Activated naive CD4-positive, alpha-beta T cell treated with anti-CD3 and anti-CD28 coated beads for 36 hours (primary cell): ENCODE data around the gene PAX7. TPM values are rescaled to one million over a fixed set of nuclear protein-coding genes. Genes with fewer than 3 reads are reported as not detected.

Source experiments
- CTCF ChIA-PET: fragments of 350-600 bp; sonication (Branson Sonifier 250); formaldehyde crosslinking; loops from one replicate; lab custom pipeline; 2021; ENCODE audit warnings: antibody characterized with exemption; lab: Charles Lee
- DNase-seq: peaks from one replicate; pipeline ENCODE4 v3.0.0-alpha.2; 2020
- H3K27ac Mint-ChIP-seq: one replicate; pipeline ENCODE4 v1.8.0; 2021; ENCODE audit warnings: mild to moderate bottlenecking, mixed read lengths
- H3K27me3 Mint-ChIP-seq: one replicate; pipeline ENCODE4 v1.8.0; 2021; ENCODE audit warnings: low read depth, mixed read lengths
- H3K36me3 Mint-ChIP-seq: one replicate; pipeline ENCODE4 v1.8.0; 2021; ENCODE audit warnings: low read depth, mixed read lengths
- H3K4me1 Mint-ChIP-seq: one replicate; pipeline ENCODE4 v1.8.0; 2021; ENCODE audit warnings: low read depth, mixed read lengths
- H3K4me3 Mint-ChIP-seq: one replicate; pipeline ENCODE4 v1.8.0; 2021; ENCODE audit warnings: mild to moderate bottlenecking, moderate library complexity, mixed read lengths
- H3K9me3 Mint-ChIP-seq: one replicate; pipeline ENCODE4 v1.8.0; 2021; ENCODE audit warnings: mixed read lengths
- intact Hi-C: fragments of 100-400 bp; cut with micrococcal nuclease; formaldehyde crosslinking; loops from one replicate; pipeline ENCODE4 v1.15.1; 2023
- total RNA-seq, 2 experiments: library from RNA; stranded (reverse); gene quantifications; one replicate each; pipeline ENCODE4 v1.2.3, GENCODE V29; 2021

PAX7 gene
- total RNA-seq, 2 experiments from 2014 or later: not detected

DNA sequence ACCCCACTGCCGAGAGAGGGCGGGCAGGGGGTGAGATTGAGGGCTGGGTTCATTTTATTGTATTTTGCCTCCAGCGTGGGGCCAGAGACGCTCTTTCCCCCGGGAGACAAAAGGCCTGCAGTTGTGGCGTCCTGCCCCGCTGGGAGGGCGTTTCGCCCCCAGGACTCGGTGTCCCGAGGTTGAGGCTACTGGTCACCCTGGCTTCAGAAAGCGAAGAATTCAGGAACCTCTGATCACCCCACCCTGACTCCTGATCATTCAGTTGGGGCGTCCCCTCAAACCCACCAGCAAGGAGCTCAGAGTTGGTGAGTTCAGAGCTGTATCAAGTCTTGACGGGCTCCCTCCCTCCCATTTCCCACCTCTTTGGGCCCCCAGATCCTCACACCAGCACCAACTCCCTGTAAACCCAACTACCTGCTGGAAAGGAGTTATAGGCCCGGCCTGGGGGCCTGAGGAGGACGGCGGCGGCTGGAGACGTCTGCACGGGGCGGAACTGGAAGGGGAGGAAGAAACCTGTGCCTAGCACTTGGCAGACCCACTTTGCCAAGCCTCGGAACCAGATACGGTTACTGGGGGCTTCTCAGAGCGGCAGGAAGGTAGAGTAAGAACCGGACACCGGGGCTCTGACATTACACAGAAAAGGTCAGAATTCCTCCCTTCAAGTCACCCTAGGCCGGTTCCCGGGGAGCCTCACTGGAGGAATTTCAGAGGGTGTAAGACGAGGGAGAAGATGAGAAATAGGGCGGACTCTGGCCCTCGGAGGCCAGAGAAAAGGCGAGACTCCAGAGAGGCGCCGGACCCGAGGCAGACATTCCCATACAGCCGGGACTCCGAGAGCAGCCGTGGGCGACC lies 761 bp upstream of the PAX7 start:
- CTCF ChIA-PET: no interaction called here
- H3K36me3 Mint-ChIP-seq: no peaks in the 10 kb centered on the region
- peaks cover 25% of the 10 kb centered on the region for H3K4me1 Mint-ChIP-seq
- intact Hi-C loops: no loop called here
- no peak overlapping the region for H3K4me3 Mint-ChIP-seq
- H3K27me3 Mint-ChIP-seq: peaks cover 68% of the 10 kb centered on the region
- no peaks in the 10 kb centered on the region for H3K9me3 Mint-ChIP-seq
- H3K27ac Mint-ChIP-seq: no peak overlapping the region
- no peak for DNase-seq

DNA sequence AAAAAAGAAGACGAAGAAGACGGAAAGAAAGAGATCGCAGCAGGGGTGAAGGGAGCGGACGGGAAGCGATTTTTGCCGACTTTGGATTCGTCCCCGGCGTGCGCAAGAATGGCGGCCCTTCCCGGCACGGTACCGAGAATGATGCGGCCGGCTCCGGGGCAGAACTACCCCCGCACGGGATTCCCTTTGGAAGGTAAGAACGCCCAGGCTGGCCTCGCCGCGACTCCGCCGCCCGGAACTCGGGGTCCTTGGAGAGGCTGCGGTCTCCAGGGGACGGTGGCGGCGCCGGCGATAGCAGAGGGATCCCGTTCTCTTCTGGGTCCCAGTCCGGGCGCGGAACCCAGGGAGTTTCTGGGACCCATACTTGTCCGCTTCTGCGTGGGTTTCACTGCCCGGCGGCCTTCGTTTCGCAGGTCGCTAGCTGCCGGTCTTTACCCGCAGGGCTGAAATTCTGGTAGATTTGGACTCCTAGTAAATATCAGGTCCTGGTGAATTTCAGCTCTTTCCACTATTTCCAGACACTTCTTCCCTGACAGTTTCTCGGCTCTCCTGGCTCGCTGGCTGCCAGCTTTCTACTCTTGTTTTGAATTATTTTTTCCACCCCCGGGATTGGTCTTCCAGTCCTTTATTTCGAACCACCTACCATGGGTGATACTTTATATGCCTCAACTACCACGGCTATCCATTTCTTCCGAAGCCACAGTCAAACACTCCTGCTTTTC lies 1.0 kb downstream of the PAX7 start:
- H3K4me3 Mint-ChIP-seq: no peak overlapping the region
- H3K27ac Mint-ChIP-seq: no peak overlapping the region
- peaks cover 75% of the 10 kb centered on the region for H3K27me3 Mint-ChIP-seq
- intact Hi-C loops: loop anchor here (1.0 kb wide), 1 partner anchor 11 kb away; no protein-coding TSS in a partner anchor
- H3K4me1 Mint-ChIP-seq: peaks cover 35% of the 10 kb centered on the region
- no peaks in the 10 kb centered on the region for H3K9me3 Mint-ChIP-seq
- CTCF ChIA-PET: interaction anchor here (0.6 kb wide), 1 partner anchor 242 kb away, joined by 3 read pairs; no protein-coding TSS in a partner anchor
- H3K36me3 Mint-ChIP-seq: no peaks in the 10 kb centered on the region
- no peak for DNase-seq

DNA sequence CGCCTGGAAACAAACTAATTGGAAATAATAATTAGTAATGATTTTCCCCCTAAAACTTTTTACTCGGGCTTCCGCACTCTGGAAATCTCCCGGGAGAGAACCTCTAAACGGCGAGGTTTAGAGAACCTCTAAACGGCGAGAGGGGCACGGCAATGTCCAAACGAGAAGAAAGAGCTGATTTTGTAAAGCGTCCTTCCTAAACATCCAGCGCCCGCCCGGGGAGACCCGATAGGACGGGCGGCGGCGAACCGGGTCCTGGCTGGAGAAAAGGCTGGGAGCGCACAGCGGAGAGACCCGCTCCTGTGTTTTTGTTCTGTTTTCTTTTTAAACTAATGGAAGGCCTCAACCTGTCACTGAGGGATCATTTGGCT lies 1.6 kb downstream of the PAX7 start:
- Mint-ChIP-seq H3K27me3 (peaks cover 80% of the 10 kb centered on the region), H3K4me1 (peaks cover 40% of the 10 kb centered on the region), H3K9me3 (no peaks in the 10 kb centered on the region), H3K36me3 (no peaks in the 10 kb centered on the region), H3K4me3 (no peak overlapping the region), H3K27ac (no peak overlapping the region)
- CTCF ChIA-PET: no interaction called here
- intact Hi-C loops: no loop called here
- DNase-seq: no peak

DNA sequence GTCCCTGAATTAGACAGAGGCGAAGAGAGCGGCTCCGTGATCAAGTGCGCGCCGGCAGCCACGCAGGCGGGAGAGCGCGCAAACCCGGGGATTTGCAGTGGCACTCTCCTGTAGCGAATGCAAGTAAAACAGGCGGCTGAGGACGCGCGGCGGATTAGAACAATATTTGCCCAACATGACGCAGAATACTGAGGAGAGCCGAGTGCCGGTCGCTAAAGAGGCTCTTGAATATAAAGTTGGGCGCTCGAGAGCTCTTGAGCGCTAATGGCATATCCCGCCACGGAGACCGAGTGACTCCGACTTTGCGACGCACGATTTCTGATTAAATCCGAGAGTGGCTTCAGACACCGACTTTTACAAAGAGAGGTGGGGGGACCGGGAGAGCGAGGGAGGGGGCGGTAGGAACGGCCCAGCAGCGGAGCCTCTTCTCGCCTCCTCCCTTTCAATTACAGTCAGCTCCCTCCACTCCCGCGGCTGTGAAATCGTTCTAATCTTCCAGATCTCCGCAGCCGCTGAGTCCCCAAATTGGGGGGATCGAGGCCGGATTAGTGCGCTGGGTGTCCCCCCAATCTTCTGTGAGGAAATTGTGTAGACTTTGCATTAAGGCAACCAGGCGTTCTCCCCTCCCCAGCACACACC lies 2.3 kb downstream of the PAX7 start:
- intact Hi-C loops: no loop called here
- H3K4me3 Mint-ChIP-seq: no peak overlapping the region
- no peaks in the 10 kb centered on the region for H3K9me3 Mint-ChIP-seq
- peaks cover 43% of the 10 kb centered on the region for H3K4me1 Mint-ChIP-seq
- DNase-seq: no peak
- peaks cover 80% of the 10 kb centered on the region for H3K27me3 Mint-ChIP-seq
- H3K36me3 Mint-ChIP-seq: no peaks in the 10 kb centered on the region
- H3K27ac Mint-ChIP-seq: no peak overlapping the region
- CTCF ChIA-PET: interaction anchor here (0.7 kb wide), 1 partner anchor 22 kb away, joined by 3 read pairs; no protein-coding TSS in a partner anchor

GRCh38 chr1:18633422-18634155 lies 2.9 kb downstream of the PAX7 start:
- Mint-ChIP-seq H3K9me3 (no peaks in the 10 kb centered on the region), H3K4me3 (no peak overlapping the region), H3K4me1 (peaks cover 43% of the 10 kb centered on the region), H3K27me3 (peaks cover 83% of the 10 kb centered on the region), H3K27ac (no peak overlapping the region), H3K36me3 (no peaks in the 10 kb centered on the region)
- CTCF ChIA-PET: interaction anchor here (0.7 kb wide), 1 partner anchor 22 kb away, joined by 3 read pairs; no protein-coding TSS in a partner anchor
- DNase-seq: no peak
- intact Hi-C loops: no loop called here

DNA sequence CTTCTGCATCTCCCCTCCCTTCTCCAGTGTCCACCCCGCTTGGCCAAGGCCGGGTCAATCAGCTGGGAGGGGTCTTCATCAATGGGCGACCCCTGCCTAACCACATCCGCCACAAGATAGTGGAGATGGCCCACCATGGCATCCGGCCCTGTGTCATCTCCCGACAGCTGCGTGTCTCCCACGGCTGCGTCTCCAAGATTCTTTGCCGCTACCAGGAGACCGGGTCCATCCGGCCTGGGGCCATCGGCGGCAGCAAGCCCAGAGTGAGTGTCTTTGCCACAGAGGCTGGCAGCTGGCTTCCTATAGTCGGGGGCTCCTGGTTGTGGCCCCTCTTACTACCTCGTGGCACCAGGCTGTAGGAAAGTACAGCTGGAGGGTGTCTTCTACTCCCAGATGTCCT lies 3.6 kb downstream of the PAX7 start:
- no peak for DNase-seq
- CTCF ChIA-PET: no interaction called here
- Mint-ChIP-seq H3K4me3 (no peak overlapping the region), H3K36me3 (no peaks in the 10 kb centered on the region), H3K4me1 (peaks cover 43% of the 10 kb centered on the region), H3K9me3 (no peaks in the 10 kb centered on the region), H3K27ac (no peak overlapping the region), H3K27me3 (peaks cover 84% of the 10 kb centered on the region)
- intact Hi-C loops: no loop called here

DNA sequence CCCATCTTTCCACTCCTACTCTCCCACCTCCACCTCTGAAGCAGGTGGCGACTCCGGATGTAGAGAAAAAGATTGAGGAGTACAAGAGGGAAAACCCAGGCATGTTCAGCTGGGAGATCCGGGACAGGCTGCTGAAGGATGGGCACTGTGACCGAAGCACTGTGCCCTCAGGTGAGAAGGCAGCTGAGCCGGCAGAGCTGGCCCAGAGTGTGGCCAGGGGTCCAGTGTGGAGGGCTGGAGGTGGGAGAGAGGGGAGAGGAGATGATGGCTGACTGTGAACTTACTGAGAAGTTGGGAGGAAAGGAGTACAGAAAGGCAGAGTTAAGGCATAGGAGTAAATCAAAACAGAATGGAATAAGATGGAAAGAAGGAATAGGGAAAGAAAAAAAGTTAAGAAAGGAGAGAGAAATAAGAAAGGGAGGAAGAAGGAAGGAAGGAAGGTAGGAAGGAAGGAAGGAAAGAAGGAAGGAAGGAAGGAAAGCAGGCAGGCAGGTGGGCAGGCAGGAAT lies 4.5 kb downstream of the PAX7 start:
- CTCF ChIA-PET: no interaction called here
- Mint-ChIP-seq H3K9me3 (no peaks in the 10 kb centered on the region), H3K27me3 (peaks cover 88% of the 10 kb centered on the region), H3K27ac (no peak overlapping the region), H3K36me3 (no peaks in the 10 kb centered on the region), H3K4me1 (peaks cover 51% of the 10 kb centered on the region), H3K4me3 (no peak overlapping the region)
- intact Hi-C loops: no loop called here
- DNase-seq: no peak

GRCh38 chr1:18635891-18636595 lies 5.4 kb downstream of the PAX7 start:
- no peak overlapping the region for H3K27ac Mint-ChIP-seq
- H3K4me3 Mint-ChIP-seq: no peak overlapping the region
- H3K9me3 Mint-ChIP-seq: no peaks in the 10 kb centered on the region

DNA sequence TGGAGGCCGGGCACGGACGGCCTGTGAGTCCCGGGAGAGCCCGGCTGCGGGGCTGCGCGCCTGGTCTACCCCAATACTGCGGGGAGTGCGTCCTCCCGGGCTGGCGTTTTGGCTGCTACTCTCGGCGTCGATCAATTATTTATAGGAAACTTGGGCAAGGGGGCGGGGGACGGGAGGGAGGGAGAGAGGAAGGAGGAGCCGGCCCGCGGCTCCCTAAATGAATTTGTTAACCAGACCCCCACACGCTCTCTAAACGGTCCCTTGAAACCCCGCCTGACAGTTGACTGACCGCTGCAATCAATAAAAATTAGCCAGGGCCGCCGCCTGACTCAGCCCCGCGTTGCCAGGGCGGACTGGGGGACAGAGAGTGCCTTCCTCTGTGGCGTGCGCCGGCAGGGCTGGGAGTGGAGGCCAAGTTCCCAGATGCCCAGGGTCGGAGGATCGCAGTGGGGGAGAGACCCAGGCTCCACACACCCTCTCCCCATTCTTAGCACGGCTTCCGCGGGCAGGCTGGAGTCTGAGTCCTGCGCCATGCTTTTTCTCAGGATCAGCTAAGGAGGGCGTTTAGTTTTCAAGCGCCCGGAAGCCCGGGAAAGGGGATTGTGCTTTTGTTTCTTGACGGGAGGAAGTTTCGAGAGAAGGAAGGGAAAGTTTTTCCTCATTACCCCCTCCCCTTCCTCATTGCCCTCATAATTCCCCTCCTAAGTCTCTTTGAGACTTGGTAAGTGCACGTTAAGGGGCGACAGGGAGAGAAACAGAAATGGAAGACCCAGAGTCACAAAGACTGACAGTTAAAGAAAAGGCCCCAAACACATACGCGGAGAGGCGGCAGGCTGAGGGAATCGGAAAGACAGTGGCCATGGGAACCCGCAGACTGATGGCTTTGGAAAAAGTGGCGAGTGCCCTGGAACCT lies 6.2 kb downstream of the PAX7 start:
- intact Hi-C loops: no loop called here

More at GRCh38 chr1:18635891-18636595, 5.4 kb downstream of the PAX7 start:
- DNase-seq: peak; percentile 35
- peaks cover 51% of the 10 kb centered on the region for H3K4me1 Mint-ChIP-seq
- H3K27me3 Mint-ChIP-seq: peaks cover 89% of the 10 kb centered on the region
- no peaks in the 10 kb centered on the region for H3K36me3 Mint-ChIP-seq
- intact Hi-C loops: no loop called here
- CTCF ChIA-PET: no interaction called here

DNA sequence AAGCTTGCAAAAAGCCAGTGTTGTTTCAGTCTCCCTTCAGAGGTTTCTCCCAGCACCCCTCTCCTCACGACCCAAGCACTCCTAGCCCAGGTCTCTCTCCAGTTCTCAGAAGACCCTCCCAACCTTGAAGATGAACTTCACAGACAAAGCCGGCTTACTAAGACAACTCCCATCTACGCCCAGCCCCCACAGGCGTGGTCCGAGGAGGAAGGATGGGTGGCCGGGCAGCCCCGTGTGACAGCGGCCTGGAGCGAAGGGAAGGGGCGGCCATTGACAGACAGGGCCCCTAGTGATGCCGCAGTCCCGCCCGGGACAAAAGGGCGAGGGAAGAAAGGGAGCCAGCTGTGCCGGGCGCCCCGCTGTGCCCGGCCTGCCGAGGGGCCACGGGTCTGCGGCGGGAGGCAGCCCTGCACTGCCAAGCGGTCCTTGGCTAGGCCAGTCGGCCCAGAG lies 6.9 kb downstream of the PAX7 start:
- CTCF ChIA-PET: no interaction called here
- intact Hi-C loops: no loop called here

More for the DNA sequence above, 6.2 kb downstream of the PAX7 start:
- Mint-ChIP-seq H3K27ac (no peak overlapping the region), H3K27me3 (peaks cover 94% of the 10 kb centered on the region), H3K9me3 (no peaks in the 10 kb centered on the region), H3K4me1 (peaks cover 49% of the 10 kb centered on the region), H3K4me3 (no peak overlapping the region), H3K36me3 (no peaks in the 10 kb centered on the region)
- DNase-seq: no peak
- CTCF ChIA-PET: no interaction called here

More for the DNA sequence above, 6.9 kb downstream of the PAX7 start:
- H3K9me3 Mint-ChIP-seq: no peaks in the 10 kb centered on the region
- H3K4me1 Mint-ChIP-seq: peaks cover 44% of the 10 kb centered on the region
- no peaks in the 10 kb centered on the region for H3K36me3 Mint-ChIP-seq
- no peak for DNase-seq
- H3K4me3 Mint-ChIP-seq: no peak overlapping the region
- no peak overlapping the region for H3K27ac Mint-ChIP-seq
- H3K27me3 Mint-ChIP-seq: peaks cover 92% of the 10 kb centered on the region
